B cell (primary cell): ENCODE results near the gene ATP6V1G2.

ENCODE experiments used
- EZH2 ChIP-seq: IDR thresholded peaks from 2 replicates; pipeline ENCODE4 v1.6.1; 2012; ENCODE audit warnings: borderline replicate concordance, low read depth, mild to moderate bottlenecking, moderate library complexity, low read length; ENCODE audit not compliant: insufficient read depth, poor library complexity, severe bottlenecking
- TF ChIP-seq, protein P1 (sequence below): fragments of 200-600 bp; IDR thresholded peaks from one replicate; pipeline ENCODE4 v1.8.0; 2022; ENCODE audit warnings: antibody characterized with exemption, mild to moderate bottlenecking

DNA sequence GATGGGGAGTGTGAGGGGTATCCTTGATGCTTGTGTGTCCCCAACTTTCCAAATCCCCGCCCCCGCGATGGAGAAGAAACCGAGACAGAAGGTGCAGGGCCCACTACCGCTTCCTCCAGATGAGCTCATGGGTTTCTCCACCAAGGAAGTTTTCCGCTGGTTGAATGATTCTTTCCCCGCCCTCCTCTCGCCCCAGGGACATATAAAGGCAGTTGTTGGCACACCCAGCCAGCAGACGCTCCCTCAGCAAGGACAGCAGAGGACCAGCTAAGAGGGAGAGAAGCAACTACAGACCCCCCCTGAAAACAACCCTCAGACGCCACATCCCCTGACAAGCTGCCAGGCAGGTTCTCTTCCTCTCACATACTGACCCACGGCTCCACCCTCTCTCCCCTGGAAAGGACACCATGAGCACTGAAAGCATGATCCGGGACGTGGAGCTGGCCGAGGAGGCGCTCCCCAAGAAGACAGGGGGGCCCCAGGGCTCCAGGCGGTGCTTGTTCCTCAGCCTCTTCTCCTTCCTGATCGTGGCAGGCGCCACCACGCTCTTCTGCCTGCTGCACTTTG, 29.0 kb upstream of the ATP6V1G2 start, which contains the start of gene TNF:
- TF ChIP-seq, protein P1, sequence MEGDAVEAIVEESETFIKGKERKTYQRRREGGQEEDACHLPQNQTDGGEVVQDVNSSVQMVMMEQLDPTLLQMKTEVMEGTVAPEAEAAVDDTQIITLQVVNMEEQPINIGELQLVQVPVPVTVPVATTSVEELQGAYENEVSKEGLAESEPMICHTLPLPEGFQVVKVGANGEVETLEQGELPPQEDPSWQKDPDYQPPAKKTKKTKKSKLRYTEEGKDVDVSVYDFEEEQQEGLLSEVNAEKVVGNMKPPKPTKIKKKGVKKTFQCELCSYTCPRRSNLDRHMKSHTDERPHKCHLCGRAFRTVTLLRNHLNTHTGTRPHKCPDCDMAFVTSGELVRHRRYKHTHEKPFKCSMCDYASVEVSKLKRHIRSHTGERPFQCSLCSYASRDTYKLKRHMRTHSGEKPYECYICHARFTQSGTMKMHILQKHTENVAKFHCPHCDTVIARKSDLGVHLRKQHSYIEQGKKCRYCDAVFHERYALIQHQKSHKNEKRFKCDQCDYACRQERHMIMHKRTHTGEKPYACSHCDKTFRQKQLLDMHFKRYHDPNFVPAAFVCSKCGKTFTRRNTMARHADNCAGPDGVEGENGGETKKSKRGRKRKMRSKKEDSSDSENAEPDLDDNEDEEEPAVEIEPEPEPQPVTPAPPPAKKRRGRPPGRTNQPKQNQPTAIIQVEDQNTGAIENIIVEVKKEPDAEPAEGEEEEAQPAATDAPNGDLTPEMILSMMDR: no peak
- TF ChIP-seq EZH2: no peak
